GM19239 (cell line): ENCODE data around the gene CISH.

Source experiments
- DNase-seq: peaks from one replicate; pipeline ENCODE4 v3.0.0; 2011; ENCODE audit warnings: low spot score; ENCODE audit not compliant: insufficient read length
- FAIRE-seq: peaks from 2 replicates; lab custom pipeline; 2011; peaks lifted over from hg19 to GRCh38; lab: Jason Lieb, UNC

Gene CISH

GRCh38 chr3:50575372-50575771, 36.2 kb downstream of the CISH start:
- no peak for DNase-seq
- no peak for FAIRE-seq

DNA sequence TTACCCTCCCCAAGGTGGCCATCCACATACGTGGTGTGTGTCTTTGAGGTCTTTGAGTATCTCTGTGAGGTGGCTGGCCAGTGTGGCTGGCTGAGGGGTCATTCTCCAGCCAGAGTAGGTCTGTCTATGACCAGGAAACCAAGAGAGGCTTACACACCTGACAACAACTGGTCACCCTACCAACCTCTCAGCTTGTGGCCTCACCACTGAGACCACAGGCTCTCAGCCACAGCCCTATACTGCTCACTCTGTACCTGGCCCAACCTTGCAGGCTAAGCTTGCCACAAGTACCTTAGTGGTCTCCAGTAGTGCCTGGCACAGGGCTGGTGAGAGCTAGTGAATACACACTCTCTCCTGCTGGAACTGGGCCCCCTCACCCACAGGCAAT, 37.1 kb downstream of the CISH start:
- FAIRE-seq (no peak), DNase-seq (no peak)

DNA sequence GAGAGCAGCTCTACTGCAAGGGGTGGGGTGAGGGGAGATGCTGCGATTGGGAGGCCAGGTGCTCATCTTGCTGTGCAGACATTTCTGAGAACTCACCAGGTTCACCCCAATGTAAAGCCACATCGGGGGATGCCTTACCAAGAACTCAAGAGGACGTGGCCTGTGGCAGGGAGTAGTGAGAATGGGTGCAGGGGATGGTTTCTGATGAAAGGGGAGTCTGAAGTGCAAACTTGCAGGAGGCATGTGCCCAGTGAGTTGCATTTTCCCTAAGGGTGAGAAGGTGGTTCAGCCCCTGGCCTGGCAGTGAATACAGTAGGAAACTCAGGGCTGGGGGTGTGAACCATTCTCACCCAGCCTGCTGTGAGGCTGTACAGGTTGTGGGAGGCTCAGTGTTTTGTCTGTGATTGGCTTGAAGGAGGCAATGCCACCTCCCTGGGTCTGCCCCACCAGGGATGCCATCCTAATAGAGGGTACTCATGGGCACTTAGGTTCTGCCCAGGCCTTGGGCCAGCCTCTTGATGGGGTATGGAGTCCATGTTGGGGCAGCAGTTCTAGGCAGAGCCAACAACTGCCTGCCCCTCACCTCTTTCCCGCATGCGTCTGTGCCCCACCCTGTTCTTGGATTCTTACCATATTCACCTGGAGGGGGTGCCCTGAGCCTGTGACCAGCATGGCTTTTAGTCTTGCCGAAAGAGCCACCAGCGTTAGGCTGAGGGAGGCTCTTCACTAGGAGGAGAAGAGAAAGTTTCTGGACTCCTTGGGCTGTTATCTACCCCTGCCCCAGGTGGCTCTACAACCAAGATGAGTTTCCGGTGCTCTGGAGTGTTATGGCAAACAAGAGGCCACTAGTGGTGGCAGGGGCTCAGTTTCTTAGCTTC, 37.8 kb downstream of the CISH start:
- FAIRE-seq (no peak), DNase-seq (no peak)

GRCh38 chr3:50572801-50573371, 38.7 kb downstream of the CISH start:
- DNase-seq (no peak), FAIRE-seq (no peak)

- FAIRE-seq = peak; percentile 81
Measured at GRCh38 chr3:50572158-50572557, 39.4 kb downstream of the CISH start.

DNA sequence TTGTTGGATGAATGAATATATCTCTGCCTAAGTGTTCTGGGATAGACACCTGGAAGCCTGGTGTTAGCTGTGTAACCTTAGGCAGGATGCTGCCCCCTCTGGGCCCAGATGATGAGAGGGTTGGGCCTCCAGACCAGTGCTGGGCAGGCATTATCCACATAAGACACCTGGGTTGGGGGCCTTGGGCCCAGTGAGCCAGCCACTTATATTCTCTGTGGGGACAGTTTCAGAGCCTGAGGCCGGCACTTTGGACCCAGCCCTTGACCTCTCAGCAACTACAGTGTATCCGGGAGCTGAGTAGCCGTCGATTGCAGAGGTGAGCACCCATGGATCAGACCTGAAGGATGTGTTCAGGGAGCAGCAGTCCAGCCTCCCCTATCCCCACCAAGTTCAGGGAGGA, 40.1 kb downstream of the CISH start:
- no peak for DNase-seq
- FAIRE-seq = no peak

More at GRCh38 chr3:50572158-50572557, 39.4 kb downstream of the CISH start:
- DNase-seq = peak; percentile 62

- FAIRE-seq (no peak), DNase-seq (no peak)
Measured at GRCh38 chr3:50570508-50571279, 40.9 kb downstream of the CISH start.

- peak; percentile 84 for DNase-seq
- FAIRE-seq = peak; percentile 99
Measured at GRCh38 chr3:50568947-50569749, 42.4 kb downstream of the CISH start, which contains the start of gene HEMK1. Gene HEMK1, plus strand, starts transcription at chr3:50569522. Its CDS starts 1,583 bp downstream, at chr3:50571105.

DNA sequence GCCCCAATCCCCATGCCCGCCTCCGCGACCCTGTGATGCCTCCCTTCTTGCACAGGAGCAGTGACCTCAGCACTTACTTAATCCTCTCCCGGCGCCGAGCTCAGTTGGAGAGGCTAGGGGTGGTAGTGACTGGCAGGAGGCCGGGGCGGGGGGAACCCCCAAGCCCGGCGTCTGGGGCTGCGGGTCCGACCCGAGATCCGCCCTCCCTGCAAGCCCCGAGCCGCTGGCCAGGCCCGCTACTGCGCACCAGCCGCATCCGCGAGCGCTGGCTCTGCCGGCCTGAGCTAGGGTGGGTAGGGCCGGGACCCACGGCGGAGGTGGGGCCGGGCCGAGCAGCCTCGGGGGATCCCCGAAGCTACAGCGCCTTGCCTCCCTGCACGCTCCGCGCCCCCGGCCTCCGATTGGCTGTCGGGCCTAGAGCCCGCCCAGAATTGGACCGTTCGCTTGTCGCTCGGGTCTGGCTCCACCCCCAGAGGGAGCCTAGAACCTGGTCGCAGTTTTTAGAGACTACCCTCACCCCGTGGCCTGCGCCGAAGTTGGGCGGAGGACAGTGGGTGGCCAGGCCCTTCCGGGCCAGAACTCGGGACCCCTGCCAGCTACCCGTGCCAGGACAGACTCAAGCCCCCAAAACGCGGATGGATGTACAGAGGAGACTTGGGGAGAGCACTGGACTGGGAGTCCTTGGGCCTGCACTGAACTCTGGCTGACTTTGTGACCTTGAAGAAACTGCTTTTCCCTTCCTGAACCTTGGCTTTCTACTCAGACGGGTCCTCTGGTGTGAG, 44.0 kb downstream of the CISH start, which contains the start of gene C3orf18:
TSS of gene C3orf18 (minus strand) at position 362 of the 782 bp plus-strand sequence. CDS start 2,048 bp downstream, outside the sequence.
- FAIRE-seq (peak; percentile 96), DNase-seq (peak; percentile 97)

DNA sequence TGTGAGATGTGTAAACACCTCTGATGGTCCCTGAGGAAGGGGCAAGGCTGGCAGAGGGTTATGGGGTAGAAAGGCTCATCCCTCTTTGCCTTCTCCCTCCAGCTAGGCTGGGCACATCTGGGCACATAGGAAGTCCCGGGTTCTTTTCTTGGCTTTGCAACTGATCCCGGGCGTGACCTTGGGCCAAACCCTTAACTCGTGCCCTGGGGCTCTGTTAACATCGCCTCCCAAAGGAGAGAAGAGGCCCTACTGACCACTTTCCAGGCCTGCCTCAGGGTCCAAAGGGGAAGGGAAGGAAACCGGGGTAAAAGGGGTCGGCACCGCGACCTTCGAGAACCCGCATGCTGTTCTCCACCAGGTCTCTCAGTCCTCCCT, 44.6 kb downstream of the CISH start:
- no peak for FAIRE-seq
- no peak for DNase-seq

- FAIRE-seq (no peak), DNase-seq (no peak)
Measured at GRCh38 chr3:50564321-50564720, 47.3 kb downstream of the CISH start.

GRCh38 chr3:50563867-50564266, 47.7 kb downstream of the CISH start:
- no peak for FAIRE-seq
- DNase-seq = no peak

GRCh38 chr3:50562861-50563260, 48.7 kb downstream of the CISH start:
- FAIRE-seq = no peak

DNA sequence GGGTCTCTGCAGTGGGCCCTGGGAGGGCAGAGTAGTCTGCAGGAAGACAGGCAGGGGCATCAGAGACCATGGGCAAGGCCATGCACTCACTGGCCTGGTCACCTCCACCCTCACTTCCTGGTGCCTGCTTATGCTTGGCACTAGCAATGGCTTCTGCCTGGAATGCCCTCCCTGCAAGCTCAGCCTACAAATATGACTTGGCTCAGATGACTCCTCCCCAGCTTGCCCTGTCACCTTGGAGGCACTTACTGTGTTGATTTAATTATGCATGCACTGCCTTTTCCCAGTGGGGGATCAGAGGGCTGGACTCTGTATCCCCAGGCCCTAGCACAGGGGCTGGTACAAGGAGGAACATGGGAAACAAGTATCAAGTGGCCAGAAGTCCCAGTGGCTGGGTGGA, 51.9 kb downstream of the CISH start:
- FAIRE-seq = no peak

More at GRCh38 chr3:50562861-50563260, 48.7 kb downstream of the CISH start:
- no peak for DNase-seq

DNA sequence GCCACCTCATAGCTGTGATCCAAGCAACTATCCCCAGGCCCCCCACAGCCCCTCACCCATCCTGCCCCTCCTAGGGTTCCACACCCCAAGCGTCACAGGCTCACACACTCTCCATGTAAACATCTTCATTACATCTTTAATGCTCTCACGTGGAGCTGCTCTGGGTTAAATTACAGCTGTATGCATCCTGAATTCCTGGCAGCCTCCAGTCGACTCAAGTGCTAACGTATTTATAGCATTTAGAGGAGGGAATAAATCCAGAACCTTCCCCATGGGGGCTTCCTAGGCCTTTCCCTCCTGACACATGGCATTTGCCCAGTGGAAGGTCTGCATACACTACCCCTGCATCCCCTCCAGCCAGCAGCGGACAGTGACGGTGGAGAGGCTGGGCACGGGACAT, 53.7 kb downstream of the CISH start:
- FAIRE-seq (no peak), DNase-seq (no peak)

More for the DNA sequence above, 51.9 kb downstream of the CISH start:
- DNase-seq = no peak

GRCh38 chr3:50557106-50557505, 54.5 kb downstream of the CISH start:
- DNase-seq (no peak), FAIRE-seq (no peak)
